ENCODE measurements around the gene FTL.

Gene FTL

DNA sequence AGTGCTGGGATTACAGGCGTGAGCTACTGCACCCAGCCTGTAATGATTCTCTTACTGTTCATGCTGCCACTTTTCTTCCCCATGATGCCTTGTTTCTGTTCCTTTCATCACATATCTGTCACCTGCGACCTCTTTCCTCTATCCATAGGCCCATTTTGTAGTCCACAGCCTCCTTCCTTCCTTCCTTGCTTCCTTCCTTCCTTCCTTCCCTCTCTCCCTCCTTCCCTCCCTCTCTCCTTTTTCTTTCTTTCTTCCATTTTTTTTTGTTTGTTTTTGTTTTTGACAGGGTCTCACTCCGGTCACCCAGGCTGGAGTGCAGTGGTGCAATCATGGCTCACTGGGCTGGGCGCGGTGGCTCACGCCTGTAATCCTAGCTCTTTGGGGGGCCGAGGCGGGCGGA, 23.8 kb downstream of the FTL start:
- DNase-seq (ENCODE audit: low read depth), result no peak
- TF ChIP-seq, protein P1, sequence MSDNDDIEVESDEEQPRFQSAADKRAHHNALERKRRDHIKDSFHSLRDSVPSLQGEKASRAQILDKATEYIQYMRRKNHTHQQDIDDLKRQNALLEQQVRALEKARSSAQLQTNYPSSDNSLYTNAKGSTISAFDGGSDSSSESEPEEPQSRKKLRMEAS (IDR thresholded peaks at IDR 0.05; ENCODE audit: low read depth, low read length), result no peak
- H3K4me3 ChIP-seq (ENCODE audit: low read depth, low read length), result no peak overlapping the region

DNA sequence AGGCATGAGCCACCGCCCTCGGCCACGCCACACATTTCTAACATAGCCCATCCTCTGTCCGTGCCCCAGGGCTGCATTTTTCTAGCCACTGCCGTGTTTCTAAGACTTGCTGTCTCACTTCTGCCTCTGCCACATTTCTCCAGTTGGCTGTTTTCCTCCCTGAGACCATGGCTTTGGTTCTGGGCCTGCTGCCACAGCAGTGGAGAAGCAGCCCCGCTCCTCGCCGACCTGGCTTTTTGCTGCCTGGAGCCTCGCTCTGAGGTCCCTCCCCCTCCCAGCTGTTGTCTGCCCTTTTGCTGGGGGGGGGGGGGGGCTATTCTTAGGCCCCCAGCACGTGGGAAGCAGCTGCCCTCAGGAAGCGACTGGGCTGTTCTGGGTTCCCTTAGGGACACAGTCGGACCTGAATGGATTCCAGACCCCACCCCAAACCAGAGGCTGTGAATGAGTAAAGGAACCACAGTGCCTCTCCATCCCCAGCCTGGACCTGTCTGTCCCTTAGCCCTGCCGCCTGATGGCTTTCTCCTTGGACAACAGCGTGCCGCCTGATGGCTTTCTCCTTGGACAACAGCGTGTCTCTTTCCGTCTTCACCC, 24.7 kb downstream of the FTL start:
- TF ChIP-seq, protein P1 (IDR thresholded peaks at IDR 0.05; ENCODE audit: low read depth, low read length), result no peak
- no peak for DNase-seq (ENCODE audit: low read depth)
- no peak overlapping the region for H3K4me3 ChIP-seq (ENCODE audit: low read depth, low read length)

DNA sequence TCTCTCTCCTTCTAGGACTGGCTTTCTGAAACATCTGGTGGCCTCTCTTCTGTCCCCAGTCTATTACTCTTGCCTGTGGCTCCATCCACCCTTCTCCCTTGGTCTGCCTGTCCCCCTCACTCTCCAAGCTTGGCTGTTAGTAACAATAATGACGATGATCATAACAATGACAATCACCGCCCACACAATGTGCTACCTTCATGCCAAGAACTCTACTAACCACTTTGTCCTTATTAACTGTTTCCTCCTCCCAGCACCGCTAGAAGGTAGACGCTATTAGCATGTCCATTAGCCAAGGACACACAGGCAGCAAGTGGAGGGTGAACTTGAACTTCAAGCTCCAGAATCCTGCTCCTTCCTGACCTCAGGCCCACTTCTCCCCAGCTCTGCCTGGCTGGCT, 25.3 kb downstream of the FTL start:
- no peak for DNase-seq (ENCODE audit: low read depth)
- H3K4me3 ChIP-seq (ENCODE audit: low read depth, low read length), result no peak overlapping the region
- TF ChIP-seq, protein P2, sequence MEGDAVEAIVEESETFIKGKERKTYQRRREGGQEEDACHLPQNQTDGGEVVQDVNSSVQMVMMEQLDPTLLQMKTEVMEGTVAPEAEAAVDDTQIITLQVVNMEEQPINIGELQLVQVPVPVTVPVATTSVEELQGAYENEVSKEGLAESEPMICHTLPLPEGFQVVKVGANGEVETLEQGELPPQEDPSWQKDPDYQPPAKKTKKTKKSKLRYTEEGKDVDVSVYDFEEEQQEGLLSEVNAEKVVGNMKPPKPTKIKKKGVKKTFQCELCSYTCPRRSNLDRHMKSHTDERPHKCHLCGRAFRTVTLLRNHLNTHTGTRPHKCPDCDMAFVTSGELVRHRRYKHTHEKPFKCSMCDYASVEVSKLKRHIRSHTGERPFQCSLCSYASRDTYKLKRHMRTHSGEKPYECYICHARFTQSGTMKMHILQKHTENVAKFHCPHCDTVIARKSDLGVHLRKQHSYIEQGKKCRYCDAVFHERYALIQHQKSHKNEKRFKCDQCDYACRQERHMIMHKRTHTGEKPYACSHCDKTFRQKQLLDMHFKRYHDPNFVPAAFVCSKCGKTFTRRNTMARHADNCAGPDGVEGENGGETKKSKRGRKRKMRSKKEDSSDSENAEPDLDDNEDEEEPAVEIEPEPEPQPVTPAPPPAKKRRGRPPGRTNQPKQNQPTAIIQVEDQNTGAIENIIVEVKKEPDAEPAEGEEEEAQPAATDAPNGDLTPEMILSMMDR (IDR thresholded peaks at IDR 0.05; ENCODE audit: low read depth, low read length), result no peak
- no peak for TF ChIP-seq POLR2A (IDR thresholded peaks at IDR 0.05; ENCODE audit: extremely low read depth, insufficient read length)
- TF ChIP-seq, protein P1 (IDR thresholded peaks at IDR 0.05; ENCODE audit: low read depth, low read length), result no peak
- no peak for TF ChIP-seq MYC (IDR thresholded peaks at IDR 0.05; ENCODE audit: low read depth, low read length)

DNA sequence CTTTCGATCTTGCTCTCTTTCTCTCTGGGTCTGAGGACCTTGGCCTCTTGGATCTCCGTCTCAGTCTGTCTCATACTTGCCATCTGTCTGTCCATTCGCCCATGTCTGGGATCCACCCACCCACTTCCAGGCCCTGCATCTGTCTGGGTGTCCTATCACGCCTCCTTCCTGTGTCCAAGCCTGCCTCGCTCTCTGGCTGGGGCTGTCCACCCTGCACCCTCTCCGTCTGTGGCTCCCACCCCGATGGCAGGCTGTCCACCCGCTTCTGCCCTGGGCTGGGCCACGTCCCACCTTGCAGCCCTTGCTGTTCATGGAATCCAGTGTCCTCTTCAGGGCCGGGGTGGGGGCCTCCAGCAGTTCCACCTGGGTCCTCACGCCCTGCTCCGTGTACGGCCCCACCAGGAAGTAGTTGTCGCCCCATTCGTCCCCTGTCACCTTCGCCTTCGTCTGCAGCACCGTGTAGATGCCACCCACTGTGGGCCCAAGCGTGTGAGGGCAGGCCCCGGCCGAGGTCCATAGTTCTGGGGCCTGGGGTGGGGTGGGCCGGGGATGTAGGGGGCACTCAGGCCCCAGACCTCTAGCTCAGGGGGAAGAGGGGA, 26.0 kb downstream of the FTL start:
- H3K4me3 ChIP-seq (ENCODE audit: low read depth, low read length), result no peak overlapping the region
- DNase-seq (ENCODE audit: low read depth), result no peak
- no peak for TF ChIP-seq POLR2A (IDR thresholded peaks at IDR 0.05; ENCODE audit: extremely low read depth, insufficient read length)
- TF ChIP-seq MYC (IDR thresholded peaks at IDR 0.05; ENCODE audit: low read depth, low read length), result no peak
- TF ChIP-seq, protein P2 (IDR thresholded peaks at IDR 0.05; ENCODE audit: low read depth, low read length), result no peak
- TF ChIP-seq, protein P1 (IDR thresholded peaks at IDR 0.05; ENCODE audit: low read depth, low read length), result no peak

DNA sequence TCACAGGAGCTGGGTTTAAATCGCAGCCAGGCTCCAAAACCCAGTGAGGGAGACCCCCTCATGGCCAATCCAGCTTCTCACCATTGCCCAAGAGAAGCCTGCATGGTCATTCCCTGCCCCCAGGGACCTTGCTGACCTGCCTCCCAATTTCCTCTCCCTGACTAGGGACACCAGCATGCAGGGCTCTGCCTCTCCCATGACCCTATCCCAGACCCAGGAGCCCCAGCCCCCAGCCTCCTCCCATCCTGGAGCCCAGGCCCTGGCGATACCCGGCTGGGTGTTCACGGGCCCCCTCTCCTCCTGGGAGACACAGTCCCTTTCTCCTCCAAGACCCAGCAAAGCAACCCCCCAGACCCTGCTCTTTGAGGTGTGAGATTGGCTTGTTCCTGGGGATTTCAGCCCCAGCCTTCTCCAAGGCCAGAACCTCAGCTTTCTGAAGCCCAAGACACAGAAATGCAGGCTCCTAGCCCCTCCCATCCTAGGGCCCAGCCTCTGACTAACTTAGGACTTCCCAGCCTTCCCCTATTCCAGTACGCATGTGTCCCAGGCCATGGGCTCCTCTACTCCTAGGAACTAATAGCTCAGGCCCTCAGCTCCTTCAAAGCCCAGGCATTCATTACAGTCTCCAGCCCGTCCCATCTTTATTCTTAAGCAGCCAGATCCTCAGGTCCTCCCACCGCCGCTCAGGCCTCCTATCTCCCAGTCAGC, 26.9 kb downstream of the FTL start:
- no peak for TF ChIP-seq POLR2A (IDR thresholded peaks at IDR 0.05; ENCODE audit: extremely low read depth, insufficient read length)
- TF ChIP-seq, protein P1 (IDR thresholded peaks at IDR 0.05; ENCODE audit: low read depth, low read length), result no peak
- H3K4me3 ChIP-seq (ENCODE audit: low read depth, low read length), result peak overlapping the region; percentile 92
- peak; percentile 62 for DNase-seq (ENCODE audit: low read depth)

DNA sequence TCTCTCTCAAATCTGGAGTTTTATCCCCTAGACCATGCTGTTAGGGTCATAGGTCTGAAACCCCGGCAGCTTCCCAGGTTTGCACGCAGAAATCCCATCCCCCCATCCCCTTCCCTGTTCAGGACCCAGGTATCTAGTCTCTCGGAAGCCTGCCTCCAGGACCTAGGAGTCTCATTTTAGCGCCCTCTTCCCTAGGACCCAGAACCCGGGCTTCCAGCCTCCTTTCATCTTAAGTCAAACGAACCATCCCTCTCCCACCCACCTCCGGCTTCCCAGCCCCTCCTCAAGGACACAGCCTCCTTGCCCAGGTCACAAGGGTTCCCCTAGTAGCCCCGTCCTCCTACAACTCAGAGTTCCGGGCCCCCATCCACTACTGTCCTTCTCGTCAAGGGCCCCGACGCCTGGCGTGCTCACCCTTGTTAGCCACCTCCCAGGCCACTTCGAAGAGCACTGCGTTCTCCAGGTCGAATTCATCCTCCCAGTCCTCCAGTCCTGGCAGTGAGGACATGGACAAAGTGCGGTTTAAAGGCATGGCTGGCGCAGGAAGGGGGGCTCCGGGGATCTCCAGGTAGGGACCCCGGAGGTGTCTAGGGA, 27.6 kb downstream of the FTL start:
- TF ChIP-seq MYC (IDR thresholded peaks at IDR 0.05; ENCODE audit: low read depth, low read length) (no peak), POLR2A (IDR thresholded peaks at IDR 0.05; ENCODE audit: extremely low read depth, insufficient read length) (no peak)
- TF ChIP-seq, protein P1 (IDR thresholded peaks at IDR 0.05; ENCODE audit: low read depth, low read length), result no peak
- TF ChIP-seq, protein P2 (IDR thresholded peaks at IDR 0.05; ENCODE audit: low read depth, low read length), result no peak
- no peak for DNase-seq (ENCODE audit: low read depth)
- H3K4me3 ChIP-seq (ENCODE audit: low read depth, low read length), result peak overlapping the region; percentile 92

Measured in NB4 (cell line).